Ovary (tissue), 9 donors: ENCODE results near the gene SLC25A42. TPM values are rescaled to one million over a fixed set of nuclear protein-coding genes. Genes with fewer than 3 reads are reported as not detected.

Experiments used
- DNase-seq, 5 donors: peaks; one replicate each; pipeline ENCODE4 v3.0.0-alpha.2; 2019 to 2020
- H3K27ac ChIP-seq, 2 donors: fragments of 200-600 bp; one replicate each; pipeline versions ENCODE4 v1.5.1 to v1.8.0; 2019 to 2022
- H3K27me3 ChIP-seq: fragments of 200-600 bp; one replicate; pipeline ENCODE4 v1.8.0; 2022
- H3K36me3 ChIP-seq: fragments of 200-600 bp; sonication (generic); one replicate; pipeline ENCODE4 v1.5.1; 2019
- H3K4me1 ChIP-seq: one replicate; pipeline ENCODE4 v1.8.1; 2013; ENCODE audit warnings: mild to moderate bottlenecking, moderate library complexity; ENCODE audit not compliant: insufficient read depth
- H3K4me3 ChIP-seq: fragments of 200-600 bp; sonication (generic); one replicate; pipeline ENCODE4 v1.5.1; 2017
- H3K9me3 ChIP-seq, 2 donors: fragments of 200-600 bp in 1 of 2; sonication (generic) in 1 of 2; one replicate each; pipeline versions ENCODE4 v1.5.1 to v1.8.1; 2013 to 2019; ENCODE audit warnings: mild to moderate bottlenecking in 1 of 2, moderate library complexity in 1 of 2
- EP300 ChIP-seq: sonication (generic); formaldehyde crosslinking; IDR thresholded peaks from one replicate; pipeline ENCODE4 v1.6.1; 2017; ENCODE audit warnings: antibody characterized with exemption
- POLR2A ChIP-seq: fragments of 450-650 bp; IDR thresholded peaks from one replicate; pipeline ENCODE4 v1.6.1; 2017; ENCODE audit warnings: antibody characterized with exemption, mild to moderate bottlenecking, moderate library complexity
- WGBS, 3 donors: extraction: QIAGEN DNeasy Blood & Tissue Kit in 1 of 3; methylation state at CpG; one replicate each; pipeline versions ENCODE4 v1.1.5 to v1.1.7; 2013 to 2017; 5-methylcytosine and 5-hydroxymethylcytosine counted together
- intact Hi-C, 4 donors: fragments of 100-400 bp; cut with DNase I; formaldehyde crosslinking; loops; one replicate each; pipeline versions ENCODE4 v1.11.0 to v1.15.1; 2022 to 2023
- polyA plus RNA-seq, 2 donors: library from polyadenylated mRNA; stranded (reverse); fragments of 200-250 nt in 1 of 2; fragments of 350-450 nt in 1 of 2; fragmentation: Illumina TruSeq in 1 of 2; extraction: RNeasy Lipid Tissue Mini Kit (QIAGEN cat#74804) in 1 of 2; gene quantifications; one replicate each; pipeline ENCODE4 v1.2.3, GENCODE V29; 2013 to 2014
- total RNA-seq, 7 donors: library from RNA; depleted of rRNA in 2 of 7; stranded (reverse); fragments of >200 nt in 2 of 7; fragmentation: NEBNext Ultra II Directional in 3 of 7; extraction: Animal tissue kit (Norgen Biotek cat#: 25700) in 3 of 7; gene quantifications; one replicate each; pipeline versions ENCODE4 v1.1.0 to v1.2.4, GENCODE V29; 2016 to 2023
- TF ChIP-seq, protein P1 (sequence below), 3 donors: fragments of 450-650 bp in 2 of 3; fragments of 200-600 bp in 1 of 3; IDR thresholded peaks; one replicate each; pipeline versions ENCODE4 v1.5.1 to v1.8.0; 2016 to 2022; ENCODE audit warnings: antibody characterized with exemption in 3 of 3, mild to moderate bottlenecking in 1 of 3
- donor health status: DM: no; HTN: no; CAD: no; lungs with moderate emphysema.
- donor health status: DM: no; HTN: no; CAD: no.
- donor health status: Bipolar disorder and iron deficiency.
- donor health status: DM: yes; HTN: yes; CAD: no.
- donor health status: DM: no; HTN: no; CAD: no.
- donor health status: DM: yes; HTN: yes; CAD: no.

SLC25A42 gene
- total and polyA plus RNA-seq, 9 donors = 6.5 to 34.3 (median 21.1) TPM

DNA sequence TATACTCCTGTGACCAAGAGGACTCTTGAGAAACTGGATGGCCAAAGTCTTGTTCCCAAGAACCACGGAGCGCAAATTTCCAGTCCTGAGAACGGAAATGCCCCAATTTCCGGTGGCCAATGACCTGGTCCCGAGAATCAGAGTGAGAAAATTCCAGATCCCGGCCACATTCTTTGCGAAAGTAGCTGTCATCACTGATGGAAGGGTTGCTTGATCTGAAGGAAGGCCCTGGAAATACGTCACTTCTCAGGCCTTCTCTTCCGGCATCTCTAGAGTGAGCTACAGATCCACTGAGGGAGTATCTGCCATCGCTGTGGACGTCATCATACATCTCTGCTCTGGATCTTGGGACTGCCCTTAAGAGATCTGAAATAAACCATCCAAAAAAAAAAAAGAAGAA, 37.9 kb upstream of the SLC25A42 start:
- Histone ChIP-seq H3K27ac (no peak overlapping the region), H3K4me3 (no peak overlapping the region), H3K9me3 (no peaks in the 10 kb centered on the region), H3K4me1 (no peaks in the 10 kb centered on the region), H3K36me3 (no peaks in the 10 kb centered on the region), H3K27me3 (no peaks in the 10 kb centered on the region)
- DNase-seq = no peak
- 88 to 93% (median 89%) methylated on average over 11 of the region's 11 CpGs for WGBS, 3 donors
- intact Hi-C loops = no loop called here
- TF ChIP-seq EP300 (no peak), POLR2A (no peak)
- TF ChIP-seq, protein P1, sequence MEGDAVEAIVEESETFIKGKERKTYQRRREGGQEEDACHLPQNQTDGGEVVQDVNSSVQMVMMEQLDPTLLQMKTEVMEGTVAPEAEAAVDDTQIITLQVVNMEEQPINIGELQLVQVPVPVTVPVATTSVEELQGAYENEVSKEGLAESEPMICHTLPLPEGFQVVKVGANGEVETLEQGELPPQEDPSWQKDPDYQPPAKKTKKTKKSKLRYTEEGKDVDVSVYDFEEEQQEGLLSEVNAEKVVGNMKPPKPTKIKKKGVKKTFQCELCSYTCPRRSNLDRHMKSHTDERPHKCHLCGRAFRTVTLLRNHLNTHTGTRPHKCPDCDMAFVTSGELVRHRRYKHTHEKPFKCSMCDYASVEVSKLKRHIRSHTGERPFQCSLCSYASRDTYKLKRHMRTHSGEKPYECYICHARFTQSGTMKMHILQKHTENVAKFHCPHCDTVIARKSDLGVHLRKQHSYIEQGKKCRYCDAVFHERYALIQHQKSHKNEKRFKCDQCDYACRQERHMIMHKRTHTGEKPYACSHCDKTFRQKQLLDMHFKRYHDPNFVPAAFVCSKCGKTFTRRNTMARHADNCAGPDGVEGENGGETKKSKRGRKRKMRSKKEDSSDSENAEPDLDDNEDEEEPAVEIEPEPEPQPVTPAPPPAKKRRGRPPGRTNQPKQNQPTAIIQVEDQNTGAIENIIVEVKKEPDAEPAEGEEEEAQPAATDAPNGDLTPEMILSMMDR (IDR thresholded peaks at IDR 0.05) = no peak

DNA sequence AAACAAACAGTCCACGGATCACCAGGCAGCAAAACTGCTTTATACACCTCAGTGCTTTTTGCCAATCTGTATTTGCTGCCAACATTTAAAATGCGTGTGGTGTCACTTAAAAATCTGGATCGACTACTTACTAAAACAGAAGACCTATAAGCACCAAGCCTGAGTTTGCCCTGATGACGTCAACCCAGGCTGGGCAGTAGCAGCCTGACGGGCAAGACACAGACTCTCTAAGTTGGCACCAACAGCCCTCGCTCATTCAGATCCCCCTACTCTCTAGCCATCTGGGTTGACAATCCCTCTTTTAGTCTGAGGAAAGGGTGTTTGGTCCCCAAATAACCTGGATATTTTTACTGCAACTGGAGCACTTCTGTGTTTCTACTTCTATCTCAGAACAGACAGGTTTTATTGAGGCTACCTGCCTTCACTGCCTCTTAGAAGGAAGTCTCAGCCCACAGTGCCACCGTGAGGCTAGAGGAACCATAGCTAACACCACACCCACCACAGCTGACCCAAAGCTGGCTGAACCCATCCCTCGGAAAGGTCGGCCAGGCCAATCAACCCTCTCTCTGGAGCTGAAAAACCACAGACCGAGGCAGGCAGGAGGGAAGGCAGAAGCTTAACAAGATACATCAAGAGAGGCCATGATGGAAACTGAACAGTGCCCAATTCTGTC, 37.4 kb upstream of the SLC25A42 start:
- WGBS, 3 donors = 61 to 67% (median 66%) methylated on average over 10 of the region's 10 CpGs

DNA sequence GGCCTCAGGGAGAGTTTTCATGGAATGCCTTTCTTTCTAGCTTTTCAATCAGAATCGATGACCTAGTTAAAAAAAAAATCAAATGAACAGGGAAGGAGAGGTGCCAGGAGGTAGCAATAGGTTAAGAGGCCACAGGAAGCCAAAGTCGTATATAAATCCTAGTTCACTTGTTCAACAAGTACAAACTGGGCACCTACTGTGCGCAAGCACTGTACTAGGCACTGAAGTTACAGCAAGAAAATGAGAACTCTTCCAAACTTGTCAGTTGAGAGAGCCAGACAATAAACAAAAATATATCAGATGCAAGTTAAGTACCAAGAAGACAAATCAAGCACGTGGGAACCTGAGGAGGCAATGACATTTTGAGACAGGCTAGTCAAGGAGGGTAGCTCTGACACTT, 36.6 kb upstream of the SLC25A42 start:
- H3K36me3 ChIP-seq = no peaks in the 10 kb centered on the region
- intact Hi-C loops = no loop called here
- H3K4me1 ChIP-seq = peaks cover under 1% of the 10 kb centered on the region
- WGBS, 3 donors = 83 to 88% (median 83%) methylated on average over 4 of the region's 4 CpGs
- H3K27ac ChIP-seq = no peak overlapping the region
- H3K27me3 ChIP-seq = no peaks in the 10 kb centered on the region
- no peak overlapping the region for H3K4me3 ChIP-seq
- no peak for DNase-seq
- TF ChIP-seq, protein P1 (IDR thresholded peaks at IDR 0.05) = no peak
- no peak for TF ChIP-seq POLR2A
- TF ChIP-seq EP300 = no peak
- H3K9me3 ChIP-seq = no peaks in the 10 kb centered on the region

More for the DNA sequence above, 37.4 kb upstream of the SLC25A42 start:
- Histone ChIP-seq H3K4me3 (no peak overlapping the region), H3K9me3 (no peaks in the 10 kb centered on the region), H3K27me3 (no peaks in the 10 kb centered on the region), H3K36me3 (no peaks in the 10 kb centered on the region), H3K27ac (no peak overlapping the region), H3K4me1 (no peaks in the 10 kb centered on the region)
- TF ChIP-seq, protein P1 (IDR thresholded peaks at IDR 0.05) = no peak
- no peak for TF ChIP-seq EP300
- no peak for TF ChIP-seq POLR2A
- intact Hi-C loops = no loop called here
- no peak for DNase-seq

DNA sequence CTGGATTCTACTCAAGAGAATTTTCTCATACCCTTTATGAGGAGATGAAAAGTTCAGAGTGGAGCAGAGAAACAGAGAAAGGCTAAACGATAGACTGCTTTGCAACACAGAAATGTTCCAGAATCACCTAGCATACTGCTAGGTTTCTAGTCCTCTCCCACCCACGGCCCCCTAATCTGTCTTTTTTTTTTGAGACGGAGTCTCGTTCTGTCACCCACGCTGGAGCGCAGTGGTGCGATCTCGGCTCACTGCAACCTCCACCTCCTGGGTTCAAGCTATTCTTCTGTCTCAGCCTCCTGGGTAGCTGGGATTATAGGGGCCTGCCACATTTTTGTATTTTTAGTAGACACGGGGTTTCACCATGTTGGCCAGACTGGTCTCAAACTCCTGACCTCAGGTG, 35.3 kb upstream of the SLC25A42 start:
- H3K27me3 ChIP-seq = no peaks in the 10 kb centered on the region
- H3K27ac ChIP-seq = no peak overlapping the region
- TF ChIP-seq, protein P1 (IDR thresholded peaks at IDR 0.05) = no peak
- TF ChIP-seq POLR2A (no peak), EP300 (no peak)
- no peak for DNase-seq
- H3K4me1 ChIP-seq = peaks cover 4% of the 10 kb centered on the region
- H3K4me3 ChIP-seq = no peak overlapping the region
- no peaks in the 10 kb centered on the region for H3K9me3 ChIP-seq
- WGBS, 3 donors = 89 to 91% (median 89%) methylated on average over 9 of the region's 9 CpGs
- no peaks in the 10 kb centered on the region for H3K36me3 ChIP-seq
- intact Hi-C loops = no loop called here
